HL-60 (cell line): ENCODE data around the gene TM9SF1.

Experiments
- POLR2AphosphoS5 ChIP-seq: IDR thresholded peaks from 2 replicates; pipeline ENCODE4 v1.6.1; 2012; ENCODE audit warnings: low read depth
- TF ChIP-seq, protein P1 (sequence below): IDR thresholded peaks from one replicate; pipeline ENCODE4 v1.5.1; 2011; ENCODE audit warnings: low read length, control low read depth, inconsistent platforms; ENCODE audit not compliant: insufficient read depth

DNA sequence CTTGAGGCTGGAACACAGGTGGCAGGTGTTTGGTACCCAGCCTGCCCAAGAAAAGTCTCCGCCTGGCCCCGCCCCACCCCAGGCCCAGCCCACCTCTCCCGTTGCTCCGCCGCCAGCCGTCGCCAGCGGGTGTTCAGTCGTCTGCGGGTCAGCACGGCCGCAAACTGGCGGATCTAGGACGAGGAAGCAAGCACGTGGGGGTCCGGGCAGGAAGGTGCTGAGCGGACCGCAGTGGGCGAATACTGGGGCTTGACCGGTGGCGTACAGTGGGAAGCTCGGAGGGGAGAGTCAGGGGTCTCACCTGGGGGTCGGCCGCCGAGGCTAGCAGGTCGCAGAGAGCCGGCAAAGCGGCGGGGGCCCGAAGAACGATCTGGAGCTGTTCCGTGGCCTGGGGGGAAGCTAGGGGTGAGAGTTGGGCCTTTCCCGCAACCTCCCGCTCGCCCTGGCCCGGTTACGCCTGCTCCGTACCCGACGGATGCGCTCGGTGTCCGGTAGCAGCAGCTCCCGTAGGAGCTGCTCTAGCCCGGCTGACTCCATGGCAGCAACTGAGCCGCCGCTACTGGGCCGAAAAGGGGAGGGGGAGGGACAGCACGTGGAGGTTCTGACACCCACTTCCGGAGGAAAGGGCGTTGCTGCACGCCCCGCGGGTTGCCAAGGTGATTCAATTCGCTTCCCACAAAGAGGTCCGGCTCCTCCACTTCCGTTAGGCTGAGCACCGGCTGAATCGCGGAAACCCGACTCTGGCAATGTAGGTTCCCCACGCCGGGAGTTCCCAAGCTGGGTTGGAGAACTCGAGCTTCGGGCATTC, 6.8 kb downstream of the TM9SF1 start, which contains the start of gene IPO4:
- TF ChIP-seq, protein P1, sequence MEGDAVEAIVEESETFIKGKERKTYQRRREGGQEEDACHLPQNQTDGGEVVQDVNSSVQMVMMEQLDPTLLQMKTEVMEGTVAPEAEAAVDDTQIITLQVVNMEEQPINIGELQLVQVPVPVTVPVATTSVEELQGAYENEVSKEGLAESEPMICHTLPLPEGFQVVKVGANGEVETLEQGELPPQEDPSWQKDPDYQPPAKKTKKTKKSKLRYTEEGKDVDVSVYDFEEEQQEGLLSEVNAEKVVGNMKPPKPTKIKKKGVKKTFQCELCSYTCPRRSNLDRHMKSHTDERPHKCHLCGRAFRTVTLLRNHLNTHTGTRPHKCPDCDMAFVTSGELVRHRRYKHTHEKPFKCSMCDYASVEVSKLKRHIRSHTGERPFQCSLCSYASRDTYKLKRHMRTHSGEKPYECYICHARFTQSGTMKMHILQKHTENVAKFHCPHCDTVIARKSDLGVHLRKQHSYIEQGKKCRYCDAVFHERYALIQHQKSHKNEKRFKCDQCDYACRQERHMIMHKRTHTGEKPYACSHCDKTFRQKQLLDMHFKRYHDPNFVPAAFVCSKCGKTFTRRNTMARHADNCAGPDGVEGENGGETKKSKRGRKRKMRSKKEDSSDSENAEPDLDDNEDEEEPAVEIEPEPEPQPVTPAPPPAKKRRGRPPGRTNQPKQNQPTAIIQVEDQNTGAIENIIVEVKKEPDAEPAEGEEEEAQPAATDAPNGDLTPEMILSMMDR, result no peak
- TF ChIP-seq POLR2AphosphoS5, result peak; percentile 82; the same call in 1 of the 2 replicates
